ENCODE results near the gene EPB41L4A. TPM values are rescaled to one million over a fixed set of nuclear protein-coding genes. Genes with fewer than 3 reads are reported as not detected.

Gene EPB41L4A
- total RNA-seq, 1 donor from 2014 or later, result 18.0 TPM

- intact Hi-C loops (cut with DNase I), result no loop called here
- no peak for DNase-seq (ENCODE audit: low spot score)
Measured at GRCh38 chr5:112195924-112196323, 223.2 kb downstream of the EPB41L4A start.

GRCh38 chr5:112192866-112193265, 226.2 kb downstream of the EPB41L4A start:
- DNase-seq (ENCODE audit: low spot score), result no peak
- intact Hi-C loops (cut with DNase I), result no loop called here

- no peak for DNase-seq (ENCODE audit: low spot score)
- intact Hi-C loops (cut with DNase I), result no loop called here
Measured at GRCh38 chr5:112192072-112192471, 227.0 kb downstream of the EPB41L4A start.

GRCh38 chr5:112189391-112189790, 229.7 kb downstream of the EPB41L4A start:
- no peak for DNase-seq (ENCODE audit: low spot score)
- intact Hi-C loops (cut with DNase I), result no loop called here

GRCh38 chr5:112186401-112186990, 232.6 kb downstream of the EPB41L4A start:
- intact Hi-C loops (cut with DNase I), result no loop called here
- no peak for DNase-seq (ENCODE audit: low spot score)

- DNase-seq (ENCODE audit: low spot score), result no peak
- intact Hi-C loops (cut with DNase I), result no loop called here
Measured at GRCh38 chr5:112183874-112184273, 235.2 kb downstream of the EPB41L4A start.

GRCh38 chr5:112183103-112183711, 235.9 kb downstream of the EPB41L4A start:
- intact Hi-C loops (cut with DNase I), result no loop called here
- no peak for DNase-seq (ENCODE audit: low spot score)

- intact Hi-C loops (cut with DNase I), result no loop called here
Measured at GRCh38 chr5:112179290-112179689, 239.8 kb downstream of the EPB41L4A start.

GRCh38 chr5:112174959-112175594, 244.0 kb downstream of the EPB41L4A start:
- intact Hi-C loops (cut with DNase I), result loop anchor here (1.0 kb wide), 1 partner anchor 245 kb away; no protein-coding TSS in a partner anchor
- DNase-seq (ENCODE audit: low spot score), result no peak

More at GRCh38 chr5:112179290-112179689, 239.8 kb downstream of the EPB41L4A start:
- no peak for DNase-seq (ENCODE audit: low spot score)

- DNase-seq (ENCODE audit: low spot score), result no peak
- intact Hi-C loops (cut with DNase I), result no loop called here
Measured at GRCh38 chr5:112165897-112166737, 253.0 kb downstream of the EPB41L4A start.

GRCh38 chr5:112165399-112165798, 253.7 kb downstream of the EPB41L4A start:
- DNase-seq (ENCODE audit: low spot score), result no peak
- intact Hi-C loops (cut with DNase I), result no loop called here

- intact Hi-C loops (cut with DNase I), result loop anchor here (5.0 kb wide), 1 partner anchor 254 kb away; the partner anchor contains the start of gene EPB41L4A
- DNase-seq (ENCODE audit: low spot score), result no peak
Measured at GRCh38 chr5:112163435-112163834, 255.6 kb downstream of the EPB41L4A start.

GRCh38 chr5:112161392-112161748, 257.7 kb downstream of the EPB41L4A start:
- DNase-seq (ENCODE audit: low spot score), result no peak
- intact Hi-C loops (cut with DNase I), result loop anchor here (5.0 kb wide), 1 partner anchor 256 kb away; the partner anchor contains the start of gene EPB41L4A

GRCh38 chr5:112160652-112161391, 258.3 kb downstream of the EPB41L4A start:
- intact Hi-C loops (cut with DNase I), result loop anchor here (5.0 kb wide), 1 partner anchor 256 kb away; the partner anchor contains the start of gene EPB41L4A

GRCh38 chr5:112159435-112159834, 259.6 kb downstream of the EPB41L4A start:
- intact Hi-C loops (cut with DNase I), result no loop called here
- DNase-seq (ENCODE audit: low spot score), result no peak

More at GRCh38 chr5:112160652-112161391, 258.3 kb downstream of the EPB41L4A start:
- peak; percentile 96 for DNase-seq (ENCODE audit: low spot score)

GRCh38 chr5:112156211-112156610, 262.9 kb downstream of the EPB41L4A start:
- intact Hi-C loops (cut with DNase I), result no loop called here
- DNase-seq (ENCODE audit: low spot score), result no peak

- intact Hi-C loops (cut with DNase I), result no loop called here
- no peak for DNase-seq (ENCODE audit: low spot score)
Measured at GRCh38 chr5:112154940-112155686, 264.0 kb downstream of the EPB41L4A start.

GRCh38 chr5:112149727-112150126, 269.4 kb downstream of the EPB41L4A start:
- no peak for DNase-seq (ENCODE audit: low spot score)
- intact Hi-C loops (cut with DNase I), result loop anchor here (5.0 kb wide), 3 partner anchors 392 to 992 kb away; partner anchors contain the start of gene NREP
